HCT116 (cell line): ENCODE data around the gene DLST. TPM values are rescaled to one million over a fixed set of nuclear protein-coding genes. Genes with fewer than 3 reads are reported as not detected.

Experiments
- ATAC-seq: fragments of 200-7000 bp; cut with Tn5 transposase; 2 replicates; pipeline ENCODE4 v1.9.1; 2020; ENCODE audit warnings: mild to moderate bottlenecking, moderate library complexity
- BruUV-seq: library from RNA; stranded (reverse); fragments of 400-500 nt; replicated peaks from 2 replicates; lab custom pipeline; 2021; lab: Mats Ljungman, UMichigan
- CTCF ChIA-PET: fragments of 300-600 bp; sonication (Branson Sonifier 250); formaldehyde crosslinking; loops from one replicate; lab custom pipeline; 2021; ENCODE audit warnings: antibody characterized with exemption; lab: Charles Lee
- POLR2A ChIA-PET: fragments of 300-600, 350-600 bp; sonication (Branson Sonifier 250); formaldehyde crosslinking; loops from one replicate; lab custom pipeline; 2021; ENCODE audit warnings: antibody characterized with exemption; lab: Charles Lee
- RAD21 ChIA-PET, 2 experiments: fragments of 300-600 bp; sonication (Branson Sonifier 250); formaldehyde crosslinking; loops; one replicate each; lab custom pipeline; 2023; ENCODE audit warnings: low total read pairs in 2 of 2; ENCODE audit not compliant: uncharacterized antibody in 2 of 2, unreplicated experiment in 2 of 2, low non-redundant PET in 1 of 2; lab: Charles Lee
- DNase-seq: peaks from one replicate; pipeline ENCODE4 v3.0.0-alpha.2; 2010; ENCODE audit warnings: low read depth, low spot score
- H2AFZ ChIP-seq: fragments of 200-600 bp; shearing (Covaris generic), sonication (generic); 2 replicates; pipeline ENCODE4 v1.6.1; 2017; ENCODE audit warnings: low read depth, mixed run types, mixed read lengths, antibody characterized with exemption, low read length; ENCODE audit not compliant: poor library complexity, severe bottlenecking
- H3K27ac ChIP-seq: 2 replicates; pipeline ENCODE4 v1.5.1; 2012; ENCODE audit warnings: low read depth, low read length
- H3K27me3 ChIP-seq: fragments of 200-600 bp; sonication (generic); 2 replicates; pipeline ENCODE4 v1.6.1; 2016; ENCODE audit warnings: mixed run types, low read length, mixed read lengths; ENCODE audit not compliant: insufficient read depth
- H3K36me3 ChIP-seq, 2 experiments: fragments of 200-500 bp in 1 of 2; fragments of 200-600 bp in 1 of 2; sonication (Bioruptor generic) in 1 of 2; sonication (generic) in 1 of 2; 2 replicates each; pipeline versions ENCODE4 v1.5.1 to v1.6.1; 2014 to 2016; ENCODE audit warnings: low read length in 2 of 2, inconsistent platforms in 1 of 2, mixed read lengths in 1 of 2, mixed run types in 1 of 2; ENCODE audit not compliant: insufficient read depth in 2 of 2, control insufficient read depth in 1 of 2
- H3K4me1 ChIP-seq, 2 experiments: fragments of 200-600 bp in 1 of 2; sonication (generic) in 1 of 2; 2 replicates each; pipeline versions ENCODE4 v1.5.1 to v1.6.1; 2012 to 2017; ENCODE audit warnings: low read length in 2 of 2, inconsistent platforms in 1 of 2, mild to moderate bottlenecking in 1 of 2, mixed read lengths in 1 of 2, mixed run types in 1 of 2, moderate library complexity in 1 of 2; ENCODE audit not compliant: insufficient read depth in 2 of 2, control insufficient read depth in 1 of 2
- H3K4me2 ChIP-seq: fragments of 200-600 bp; sonication (generic); 2 replicates; pipeline ENCODE4 v1.6.1; 2017; ENCODE audit warnings: mixed run types, low read length, mixed read lengths
- H3K4me3 ChIP-seq, 2 experiments: fragments of 200-600 bp in 1 of 2; sonication (generic) in 1 of 2; replicated peaks in 1 of 2; 2 replicates each; pipeline ENCODE4 v1.5.1; 2011 to 2016; ENCODE audit warnings: low read length in 2 of 2, control low read depth in 1 of 2, low read depth in 1 of 2, mild to moderate bottlenecking in 1 of 2, mixed read lengths in 1 of 2, mixed run types in 1 of 2
- H3K79me2 ChIP-seq: fragments of 200-600 bp; sonication (generic); 2 replicates; pipeline ENCODE4 v1.6.1; 2017; ENCODE audit warnings: mild to moderate bottlenecking, mixed run types, low read length, moderate library complexity, mixed read lengths; ENCODE audit not compliant: insufficient read depth
- H3K9ac ChIP-seq: fragments of 200-600 bp; sonication (generic); 2 replicates; pipeline ENCODE4 v1.6.1; 2016; ENCODE audit warnings: low read length, mixed read lengths
- H3K9me2 ChIP-seq: fragments of 200-600 bp; sonication (generic), shearing (Covaris generic); 2 replicates; pipeline ENCODE4 v1.6.1; 2017; ENCODE audit warnings: mixed run types, mild to moderate bottlenecking, moderate library complexity; ENCODE audit not compliant: insufficient read depth
- H3K9me3 ChIP-seq, 2 experiments: fragments of 200-500 bp in 1 of 2; fragments of 200-600 bp in 1 of 2; sonication (Bioruptor generic) in 1 of 2; sonication (generic) in 1 of 2; 2 replicates each; pipeline ENCODE4 v1.6.1; 2014 to 2017; ENCODE audit warnings: low read length in 2 of 2, mixed read lengths in 2 of 2, inconsistent platforms in 1 of 2, low read depth in 1 of 2, mild to moderate bottlenecking in 1 of 2, mixed run types in 1 of 2, moderate library complexity in 1 of 2; ENCODE audit not compliant: control insufficient read depth in 1 of 2, insufficient read depth in 1 of 2
- H4K20me1 ChIP-seq: fragments of 200-600 bp; sonication (generic), shearing (Covaris generic); 2 replicates; pipeline ENCODE4 v1.6.1; 2017; ENCODE audit warnings: mixed run types, mild to moderate bottlenecking, moderate library complexity; ENCODE audit not compliant: insufficient read depth
- CBX3 ChIP-seq: IDR thresholded peaks from 2 replicates; pipeline ENCODE4 v1.6.1; 2012; ENCODE audit warnings: low read depth
- CEBPB ChIP-seq: IDR thresholded peaks from 2 replicates; pipeline ENCODE4 v1.6.1; 2012; ENCODE audit warnings: low read depth
- EGR1 ChIP-seq: IDR thresholded peaks from 2 replicates; pipeline ENCODE4 v1.6.1; 2012; ENCODE audit warnings: low read depth
- ELF1 ChIP-seq: IDR thresholded peaks from 2 replicates; pipeline ENCODE4 v1.6.1; 2012; ENCODE audit warnings: low read depth, borderline replicate concordance
- EZH2 ChIP-seq: fragments of 200-600 bp; sonication (generic); IDR thresholded peaks from 2 replicates; pipeline ENCODE4 v1.6.1; 2017; ENCODE audit warnings: antibody characterized with exemption, mixed run types
- EZH2phosphoT487 ChIP-seq: fragments of 200-600 bp; IDR thresholded peaks from 2 replicates; pipeline ENCODE4 v1.6.1; 2018; ENCODE audit warnings: antibody characterized with exemption, borderline replicate concordance
- FOSL1 ChIP-seq: IDR thresholded peaks from 2 replicates; pipeline ENCODE4 v1.6.1; 2012; ENCODE audit warnings: low read depth
- JUND ChIP-seq: IDR thresholded peaks from 2 replicates; pipeline ENCODE4 v1.6.1; 2012
- POLR2A ChIP-seq: IDR thresholded peaks from 2 replicates; pipeline ENCODE4 v1.7.0; 2011; ENCODE audit warnings: borderline replicate concordance; ENCODE audit not compliant: insufficient read depth, insufficient read length; ENCODE audit errors: extremely low read depth
- POLR2AphosphoS5 ChIP-seq: IDR thresholded peaks from 2 replicates; pipeline ENCODE4 v1.6.1; 2011; ENCODE audit warnings: mild to moderate bottlenecking, low read depth, low read length, moderate library complexity
- RAD21 ChIP-seq: IDR thresholded peaks from 2 replicates; pipeline ENCODE4 v1.6.1; 2012; ENCODE audit warnings: low read depth, mild to moderate bottlenecking
- SIN3A ChIP-seq: IDR thresholded peaks from 2 replicates; pipeline ENCODE4 v1.6.1; 2012; ENCODE audit warnings: low read depth
- SP1 ChIP-seq: IDR thresholded peaks from 2 replicates; pipeline ENCODE4 v1.6.1; 2012; ENCODE audit warnings: low read depth
- SRF ChIP-seq: IDR thresholded peaks from 2 replicates; pipeline ENCODE4 v1.6.1; 2012; ENCODE audit warnings: low read depth
- TCF7L2 ChIP-seq: IDR thresholded peaks from 2 replicates; pipeline ENCODE4 v1.7.0; 2011; ENCODE audit warnings: borderline replicate concordance, inconsistent platforms; ENCODE audit not compliant: insufficient read depth, insufficient read length; ENCODE audit errors: extremely low read depth
- YY1 ChIP-seq: IDR thresholded peaks from 2 replicates; pipeline ENCODE4 v1.6.1; 2011; ENCODE audit warnings: low read length, low read depth, moderate library complexity, mild to moderate bottlenecking; ENCODE audit not compliant: insufficient replicate concordance; ENCODE audit errors: extremely low read depth
- ZFX ChIP-seq: fragments of 450-650 bp; IDR thresholded peaks from 2 replicates; pipeline ENCODE4 v1.6.1; 2017
- ZNF274 ChIP-seq: fragments of 200-500 bp; sonication (Bioruptor generic); IDR thresholded peaks from 2 replicates; pipeline ENCODE4 v1.6.1; 2014; ENCODE audit warnings: mild to moderate bottlenecking, low read depth, low read length, inconsistent platforms
- intact Hi-C: fragments of 100-400 bp; cut with micrococcal nuclease; formaldehyde crosslinking; loops from 2 replicates; pipeline ENCODE4 v1.10.0; 2022
- total RNA-seq: library from RNA; stranded (reverse); gene quantifications from one replicate; pipeline ENCODE4 v1.2.1, GENCODE V29; 2021; ENCODE audit not compliant: unreplicated experiment
- TF ChIP-seq, protein P1 (sequence below): IDR thresholded peaks from 2 replicates; pipeline ENCODE4 v1.6.1; 2012
- TF ChIP-seq, protein P2 (sequence below), 3 experiments: fragments of 200-600 bp in 1 of 3; sonication (generic) in 1 of 3; IDR thresholded peaks in 2 of 3; conservative IDR thresholded peaks in 1 of 3; 2 replicates each; pipeline ENCODE4 v1.5.1; 2012 to 2017; ENCODE audit warnings: low read depth in 2 of 3, low read length in 2 of 3, antibody characterized with exemption in 1 of 3, borderline replicate concordance in 1 of 3, control low read depth in 1 of 3, mild to moderate bottlenecking in 1 of 3, mixed read lengths in 1 of 3, mixed run types in 1 of 3, moderate library complexity in 1 of 3; ENCODE audit not compliant: insufficient read depth in 1 of 3

DLST gene
- total RNA-seq, 1 experiment from 2014 or later, result 101 TPM

DNA sequence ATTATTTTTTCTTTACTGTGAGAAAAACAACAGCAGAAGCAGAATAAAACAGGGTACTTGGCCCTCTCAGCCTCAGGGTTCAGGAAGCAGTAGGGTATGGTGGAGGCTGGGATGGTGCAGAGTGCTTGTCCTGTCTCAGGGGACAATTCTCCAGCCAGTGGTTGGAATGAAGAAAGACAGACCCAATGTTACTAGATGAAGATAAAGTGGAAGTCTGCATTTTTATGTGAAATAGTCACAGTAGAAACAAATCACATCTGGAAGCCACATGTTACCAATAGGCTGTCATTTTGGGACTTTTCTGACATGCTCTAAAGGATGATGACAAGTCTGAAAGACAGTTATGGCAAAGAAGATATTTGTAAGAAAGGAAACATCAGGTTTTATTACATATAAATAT, 38.1 kb upstream of the DLST start:
- intact Hi-C loops, result no loop called here
- Histone ChIP-seq H2AFZ (no peak overlapping the region), H3K4me1 (no peaks in the 10 kb centered on the region), H3K36me3 (peaks cover 4 to 8% of the 10 kb centered on the region in 2 experiments; a peak in 2 of 4 replicates), H3K9me2 (no peaks in the 10 kb centered on the region), H3K9me3 (no peaks in the 10 kb centered on the region), H3K4me2 (no peak overlapping the region), H4K20me1 (no peaks in the 10 kb centered on the region), H3K79me2 (no peaks in the 10 kb centered on the region), H3K27me3 (no peaks in the 10 kb centered on the region), H3K4me3 (no peak overlapping the region), H3K27ac (no peak overlapping the region), H3K9ac (no peak overlapping the region)
- ChIA-PET CTCF (no interaction called here), RAD21 (no interaction called here), POLR2A (no interaction called here)
- no peak for DNase-seq
- ATAC-seq, result no peak
- BruUV-seq, result no TSS peak
- TF ChIP-seq FOSL1 (no peak), EGR1 (no peak), SRF (no peak), POLR2A (no peak), JUND (no peak), TCF7L2 (no peak), CBX3 (no peak), CEBPB (no peak), SP1 (no peak), EZH2 (no peak), RAD21 (no peak), YY1 (no peak), SIN3A (no peak), ZFX (no peak), ELF1 (no peak), EZH2phosphoT487 (no peak), ZNF274 (no peak), POLR2AphosphoS5 (no peak)
- TF ChIP-seq, protein P1, sequence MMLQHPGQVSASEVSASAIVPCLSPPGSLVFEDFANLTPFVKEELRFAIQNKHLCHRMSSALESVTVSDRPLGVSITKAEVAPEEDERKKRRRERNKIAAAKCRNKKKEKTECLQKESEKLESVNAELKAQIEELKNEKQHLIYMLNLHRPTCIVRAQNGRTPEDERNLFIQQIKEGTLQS, result no peak
- TF ChIP-seq, protein P2, sequence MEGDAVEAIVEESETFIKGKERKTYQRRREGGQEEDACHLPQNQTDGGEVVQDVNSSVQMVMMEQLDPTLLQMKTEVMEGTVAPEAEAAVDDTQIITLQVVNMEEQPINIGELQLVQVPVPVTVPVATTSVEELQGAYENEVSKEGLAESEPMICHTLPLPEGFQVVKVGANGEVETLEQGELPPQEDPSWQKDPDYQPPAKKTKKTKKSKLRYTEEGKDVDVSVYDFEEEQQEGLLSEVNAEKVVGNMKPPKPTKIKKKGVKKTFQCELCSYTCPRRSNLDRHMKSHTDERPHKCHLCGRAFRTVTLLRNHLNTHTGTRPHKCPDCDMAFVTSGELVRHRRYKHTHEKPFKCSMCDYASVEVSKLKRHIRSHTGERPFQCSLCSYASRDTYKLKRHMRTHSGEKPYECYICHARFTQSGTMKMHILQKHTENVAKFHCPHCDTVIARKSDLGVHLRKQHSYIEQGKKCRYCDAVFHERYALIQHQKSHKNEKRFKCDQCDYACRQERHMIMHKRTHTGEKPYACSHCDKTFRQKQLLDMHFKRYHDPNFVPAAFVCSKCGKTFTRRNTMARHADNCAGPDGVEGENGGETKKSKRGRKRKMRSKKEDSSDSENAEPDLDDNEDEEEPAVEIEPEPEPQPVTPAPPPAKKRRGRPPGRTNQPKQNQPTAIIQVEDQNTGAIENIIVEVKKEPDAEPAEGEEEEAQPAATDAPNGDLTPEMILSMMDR (IDR thresholded peaks at IDR 0.05 in 2 of 3, conservative IDR thresholded peaks at IDR 0.05 in 1 of 3; ENCODE audit: borderline replicate concordance in 1 of 3, insufficient read depth in 1 of 3, low read depth in 2 of 3, low read length in 2 of 3), result no peak
